ENCODE measurements around the gene WWOX.
"Not testable (repeated sequence)": the region's sequence is repeated elsewhere in the genome, so short reads cannot be mapped to it uniquely, and the experiment has no call there.

WWOX gene

GRCh38 chr16:78583441-78583840 is 484.0 kb downstream of the WWOX start:
- no peak for DNase-seq (ENCODE audit: low read depth)

- DNase-seq (ENCODE audit: low read depth) = no peak
Measured at GRCh38 chr16:78584213-78584860, 484.9 kb downstream of the WWOX start.

GRCh38 chr16:78584991-78585390 is 485.5 kb downstream of the WWOX start:
- DNase-seq (ENCODE audit: low read depth) = no peak

- no peak for DNase-seq (ENCODE audit: low read depth)
Measured at GRCh38 chr16:78589331-78589730, 489.9 kb downstream of the WWOX start.

GRCh38 chr16:78591682-78592103 is 492.2 kb downstream of the WWOX start:
- no peak for DNase-seq (ENCODE audit: low read depth)

GRCh38 chr16:78592111-78592510 is 492.7 kb downstream of the WWOX start:
- no peak for DNase-seq (ENCODE audit: low read depth)

- no peak for DNase-seq (ENCODE audit: low read depth)
Measured at GRCh38 chr16:78593352-78593751, 493.9 kb downstream of the WWOX start.

GRCh38 chr16:78594191-78594590 is 494.7 kb downstream of the WWOX start:
- no peak for DNase-seq (ENCODE audit: low read depth)

- no peak for DNase-seq (ENCODE audit: low read depth)
Measured at GRCh38 chr16:78596348-78596995, 497.0 kb downstream of the WWOX start.

- DNase-seq (ENCODE audit: low read depth) = no peak
Measured at GRCh38 chr16:78596996-78597422, 497.6 kb downstream of the WWOX start.

- no peak for DNase-seq (ENCODE audit: low read depth)
Measured at GRCh38 chr16:78597809-78598570, 498.5 kb downstream of the WWOX start.

- no peak for DNase-seq (ENCODE audit: low read depth)
Measured at GRCh38 chr16:78599271-78599670, 499.8 kb downstream of the WWOX start.

GRCh38 chr16:78604423-78605062 is 505.1 kb downstream of the WWOX start:
- DNase-seq (ENCODE audit: low read depth) = not testable (repeated sequence)

GRCh38 chr16:78605548-78606101 is 506.2 kb downstream of the WWOX start:
- no peak for DNase-seq (ENCODE audit: low read depth)

- DNase-seq (ENCODE audit: low read depth) = no peak
Measured at GRCh38 chr16:78606545-78606944, 507.1 kb downstream of the WWOX start.

GRCh38 chr16:78607022-78607421 is 507.6 kb downstream of the WWOX start:
- no peak for DNase-seq (ENCODE audit: low read depth)

GRCh38 chr16:78607465-78607864 is 508.0 kb downstream of the WWOX start:
- DNase-seq (ENCODE audit: low read depth) = no peak

- DNase-seq (ENCODE audit: low read depth) = no peak
Measured at GRCh38 chr16:78608305-78608776, 508.9 kb downstream of the WWOX start.

GRCh38 chr16:78609402-78610274 is 510.2 kb downstream of the WWOX start:
- no peak for DNase-seq (ENCODE audit: low read depth)

GRCh38 chr16:78611318-78611717 is 511.9 kb downstream of the WWOX start:
- no peak for DNase-seq (ENCODE audit: low read depth)

GRCh38 chr16:78619811-78620210 is 520.4 kb downstream of the WWOX start:
- DNase-seq (ENCODE audit: low read depth) = no peak
